Large intestine (tissue), 3 donors: Measurements from ENCODE around the gene SHROOM3. TPM values are rescaled to one million over a fixed set of nuclear protein-coding genes. Genes with fewer than 3 reads are reported as not detected.

Experiments used
- DNase-seq, 2 donors: peaks; one replicate each; pipeline versions ENCODE4 v3.0.0 to v3.0.0-alpha.2; 2013
- H3K27ac ChIP-seq: one replicate; pipeline ENCODE4 v1.5.1; 2013; ENCODE audit warnings: low read length
- H3K27me3 ChIP-seq: 2 replicates; pipeline ENCODE4 v1.6.1; 2013; ENCODE audit warnings: low read length; ENCODE audit not compliant: control insufficient read depth, insufficient read depth
- H3K36me3 ChIP-seq: 2 replicates; pipeline ENCODE4 v1.6.1; 2013; ENCODE audit warnings: low read length; ENCODE audit not compliant: control insufficient read depth, insufficient read depth
- H3K4me1 ChIP-seq: one replicate; pipeline ENCODE4 v1.6.1; 2013; ENCODE audit warnings: low read length; ENCODE audit not compliant: control insufficient read depth, insufficient read depth
- H3K4me3 ChIP-seq: one replicate; pipeline ENCODE4 v1.5.1; 2013; ENCODE audit warnings: low read length
- H3K9me3 ChIP-seq: one replicate; pipeline ENCODE4 v1.6.1; 2013; ENCODE audit warnings: mild to moderate bottlenecking, low read depth, low read length, moderate library complexity; ENCODE audit not compliant: control insufficient read depth
- WGBS: methylation state at CpG from one replicate; pipeline ENCODE4 v1.1.5; 2013; ENCODE audit warnings: low lambda C conversion rate; ENCODE audit not compliant: insufficient coverage; 5-methylcytosine and 5-hydroxymethylcytosine counted together
- polyA plus RNA-seq: library from polyadenylated mRNA; unstranded; fragments of 120-200 nt; gene quantifications from one replicate; pipeline ENCODE4 v1.2.1, GENCODE V29; 2013

SHROOM3 gene
- polyA plus RNA-seq, 1 donor: 27.8 TPM

DNA sequence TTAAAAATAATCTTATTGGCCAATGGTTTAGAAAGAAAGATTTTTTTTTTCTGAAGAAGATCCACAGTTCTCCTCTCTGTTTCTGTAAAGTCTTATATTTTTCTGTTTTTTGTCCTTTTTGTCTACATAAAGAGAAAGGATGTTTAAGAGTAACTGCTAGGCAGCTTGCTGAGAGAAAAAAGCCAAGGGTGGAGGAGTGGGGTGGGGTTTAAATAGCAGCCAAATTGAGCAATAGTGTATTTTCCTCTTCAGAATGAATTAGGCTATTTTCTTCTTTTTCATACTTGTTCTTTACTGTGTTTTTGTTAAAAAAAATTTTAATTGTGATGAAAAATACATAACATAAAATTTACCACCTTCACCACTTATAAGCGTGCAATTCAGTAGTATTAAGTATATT is 238.3 kb downstream of the SHROOM3 start:
- H3K36me3 ChIP-seq: no peaks in the 10 kb centered on the region
- H3K4me1 ChIP-seq: peaks cover 19% of the 10 kb centered on the region
- no peak overlapping the region for H3K4me3 ChIP-seq
- no peaks in the 10 kb centered on the region for H3K9me3 ChIP-seq
- DNase-seq: no peak
- no peaks in the 10 kb centered on the region for H3K27me3 ChIP-seq
- H3K27ac ChIP-seq: no peak overlapping the region
- no CpG with 5 or more reads among the region's 1 CpG for WGBS

DNA sequence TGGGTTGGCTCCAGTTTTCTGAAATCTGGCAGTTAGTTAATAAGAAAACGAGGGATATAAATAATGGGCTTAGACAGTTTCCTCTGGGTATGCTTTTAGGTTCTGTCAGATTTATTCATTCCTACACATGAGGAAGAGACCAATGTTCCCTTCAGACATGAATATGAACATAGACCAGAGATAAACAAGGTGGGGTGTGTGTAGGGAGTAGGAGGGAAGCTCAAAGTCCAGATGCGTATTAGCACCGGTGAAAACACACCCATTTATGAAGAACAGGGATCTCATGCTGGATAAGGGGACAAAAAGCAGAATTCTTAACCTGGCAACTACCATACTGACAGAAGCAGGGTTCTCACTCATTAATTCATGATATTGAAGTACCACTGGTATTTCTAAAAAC is 240.0 kb downstream of the SHROOM3 start:
- Histone ChIP-seq H3K27me3 (no peaks in the 10 kb centered on the region), H3K36me3 (no peaks in the 10 kb centered on the region), H3K27ac (peak overlapping the region; percentile 87), H3K4me3 (no peak overlapping the region), H3K9me3 (no peaks in the 10 kb centered on the region), H3K4me1 (peaks cover 19% of the 10 kb centered on the region)
- WGBS: no CpG with 5 or more reads among the region's 3 CpGs
- peak; percentile 77 to 91 for DNase-seq

- no peak overlapping the region for H3K27ac ChIP-seq
- 100% methylated on average over 3 of the region's 7 CpGs for WGBS
- peaks cover 32% of the 10 kb centered on the region for H3K4me1 ChIP-seq
- H3K9me3 ChIP-seq: no peaks in the 10 kb centered on the region
- no peak overlapping the region for H3K4me3 ChIP-seq
- no peaks in the 10 kb centered on the region for H3K27me3 ChIP-seq
- DNase-seq: no peak
- no peaks in the 10 kb centered on the region for H3K36me3 ChIP-seq
These were observed 242.7 kb downstream of the SHROOM3 start for GRCh38 chr4:76677571-76678326.

DNA sequence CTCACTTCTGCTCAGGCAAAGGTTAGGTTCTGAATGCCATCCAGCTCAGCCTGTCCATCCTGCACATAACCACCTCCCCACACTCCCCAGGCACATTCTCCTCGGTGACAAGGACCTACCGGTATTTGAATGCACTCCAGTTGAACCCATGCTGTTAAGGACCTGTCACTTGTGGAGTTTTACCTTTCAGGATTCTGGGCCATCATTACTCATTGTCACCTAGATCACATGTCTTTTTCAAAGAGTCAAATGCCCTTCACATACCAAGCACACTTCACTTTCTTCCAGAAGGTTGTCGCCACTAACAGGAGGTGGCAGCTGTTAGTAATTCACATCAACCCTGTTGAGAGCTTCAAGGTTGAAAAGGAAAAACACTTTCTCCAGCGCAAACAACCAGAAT is 244.7 kb downstream of the SHROOM3 start:
- Histone ChIP-seq H3K27ac (no peak overlapping the region), H3K27me3 (no peaks in the 10 kb centered on the region), H3K9me3 (no peaks in the 10 kb centered on the region), H3K4me1 (peaks cover 42% of the 10 kb centered on the region), H3K4me3 (no peak overlapping the region), H3K36me3 (no peaks in the 10 kb centered on the region)
- no peak for DNase-seq
- no CpG with 5 or more reads among the region's 4 CpGs for WGBS

- Histone ChIP-seq H3K4me1 (peaks cover 32% of the 10 kb centered on the region), H3K36me3 (no peaks in the 10 kb centered on the region), H3K27me3 (no peaks in the 10 kb centered on the region), H3K9me3 (no peaks in the 10 kb centered on the region), H3K27ac (no peak overlapping the region), H3K4me3 (no peak overlapping the region)
- no peak for DNase-seq
These were observed 245.9 kb downstream of the SHROOM3 start for GRCh38 chr4:76680952-76681351.

DNA sequence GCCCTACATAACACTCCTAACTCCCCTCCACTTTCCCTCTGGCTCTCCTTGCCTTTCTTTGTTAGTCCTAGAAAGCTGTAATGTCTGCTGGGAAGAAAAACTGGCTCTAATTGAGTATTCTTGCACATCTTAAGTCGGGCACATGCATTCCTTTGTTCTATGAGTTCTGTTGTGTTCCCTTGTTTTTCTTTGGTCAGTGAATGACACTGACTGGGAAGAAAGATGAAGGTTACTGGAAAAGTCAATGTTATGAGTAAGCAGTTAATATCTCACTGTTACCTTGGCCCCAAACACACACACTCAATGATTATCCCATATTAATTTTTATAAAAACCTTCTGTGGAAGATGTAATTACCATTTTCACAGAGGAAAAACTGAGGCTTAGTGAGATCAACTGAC is 247.0 kb downstream of the SHROOM3 start:
- no peaks in the 10 kb centered on the region for H3K9me3 ChIP-seq
- no peak overlapping the region for H3K4me3 ChIP-seq
- WGBS: no CpG with 5 or more reads among the region's 1 CpG
- H3K36me3 ChIP-seq: no peaks in the 10 kb centered on the region
- no peak for DNase-seq
- H3K4me1 ChIP-seq: peaks cover 30% of the 10 kb centered on the region
- peak overlapping the region; percentile 89 for H3K27ac ChIP-seq
- H3K27me3 ChIP-seq: no peaks in the 10 kb centered on the region

DNA sequence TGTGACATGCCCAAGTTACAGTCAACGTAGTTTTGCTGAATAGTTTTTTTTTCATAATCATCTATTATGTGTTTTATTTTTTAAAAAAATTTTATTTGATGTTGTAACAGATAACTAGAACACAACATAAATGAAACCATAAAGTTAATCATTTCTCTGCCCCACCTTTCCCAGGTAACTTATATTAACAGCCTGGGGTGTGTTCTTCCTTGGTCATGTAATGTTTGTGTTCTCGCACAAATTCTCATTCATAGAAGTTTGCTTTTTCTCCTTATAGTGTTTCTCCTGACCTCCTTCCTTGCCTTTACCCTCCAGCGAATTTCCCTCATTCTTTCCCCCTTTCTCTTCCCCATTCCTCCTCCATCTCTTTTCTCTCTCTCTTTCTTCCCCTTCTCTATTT is 248.1 kb downstream of the SHROOM3 start:
- peak in 1 of 2 donors; percentile 80 for DNase-seq
- H3K9me3 ChIP-seq: no peaks in the 10 kb centered on the region
- peaks cover 42% of the 10 kb centered on the region for H3K4me1 ChIP-seq
- H3K27ac ChIP-seq: peak overlapping the region; percentile 89
- no peaks in the 10 kb centered on the region for H3K36me3 ChIP-seq
- no peaks in the 10 kb centered on the region for H3K27me3 ChIP-seq
- no peak overlapping the region for H3K4me3 ChIP-seq
- WGBS: 22% methylated on average over 3 of the region's 3 CpGs

DNA sequence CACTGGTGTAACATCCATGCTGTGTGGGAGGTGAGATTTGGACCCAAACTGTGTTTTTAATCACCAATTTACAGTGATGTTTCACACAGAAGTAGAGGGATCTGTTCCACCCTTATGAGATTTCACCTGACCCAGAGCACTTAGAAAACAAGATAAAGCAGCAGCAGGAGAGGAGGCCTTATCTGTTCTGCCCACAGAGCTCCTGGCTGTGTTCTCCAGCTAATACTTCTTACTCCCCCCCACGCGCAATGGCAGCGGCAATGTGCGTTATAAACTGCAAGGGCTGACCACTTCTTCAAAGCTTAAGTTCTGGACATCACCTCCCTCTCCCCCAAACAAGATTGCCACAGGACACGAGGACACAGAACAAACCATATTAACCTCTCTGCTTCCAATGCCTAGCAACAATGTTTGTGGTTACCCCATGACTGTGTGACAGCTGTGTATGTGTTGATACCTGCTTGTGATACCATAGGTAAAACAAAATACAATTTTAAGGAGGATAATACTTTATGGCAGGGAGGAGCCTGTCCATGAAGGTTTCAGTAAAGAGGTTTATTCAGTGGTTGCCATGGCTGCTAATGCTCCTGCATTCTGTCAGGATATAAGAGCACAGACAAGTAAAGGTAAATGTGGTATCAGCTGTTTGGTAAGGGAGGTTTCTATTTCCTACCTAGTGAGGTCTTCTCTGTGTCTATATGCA is 252.9 kb downstream of the SHROOM3 start:
- H3K4me1 ChIP-seq: peaks cover 53% of the 10 kb centered on the region
- H3K9me3 ChIP-seq: no peaks in the 10 kb centered on the region
- H3K27ac ChIP-seq: peak overlapping the region; percentile 90
- peak; percentile 61 to 84 for DNase-seq
- H3K27me3 ChIP-seq: no peaks in the 10 kb centered on the region
- no CpG with 5 or more reads among the region's 5 CpGs for WGBS
- no peaks in the 10 kb centered on the region for H3K36me3 ChIP-seq
- peak overlapping the region; percentile 57 for H3K4me3 ChIP-seq

DNA sequence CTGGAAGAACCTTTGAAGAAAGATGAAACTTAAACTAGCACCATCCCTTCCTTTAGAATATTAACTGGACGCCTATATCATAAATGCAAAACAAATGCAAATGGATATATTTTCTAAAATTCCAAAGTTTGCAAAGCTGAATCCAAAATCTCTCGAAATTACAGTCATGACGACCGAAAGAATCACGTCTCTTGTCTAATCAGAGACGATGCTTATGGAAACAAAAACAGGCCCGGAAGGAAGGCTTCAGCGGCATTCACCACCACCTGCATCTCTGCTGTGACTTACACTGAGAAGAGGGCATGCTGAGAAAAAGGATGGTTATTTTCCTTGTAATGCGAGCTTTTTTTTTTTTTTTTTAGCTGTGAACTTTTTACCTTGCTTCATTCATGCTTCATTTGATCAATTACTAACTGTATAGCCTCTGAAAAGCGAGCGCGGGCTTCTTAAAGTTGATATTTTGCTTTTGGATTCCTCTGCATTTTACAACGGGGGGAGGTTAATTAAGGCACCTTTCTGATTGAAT is 253.7 kb downstream of the SHROOM3 start:
- 10% methylated on average over 3 of the region's 13 CpGs for WGBS
- Histone ChIP-seq H3K9me3 (no peaks in the 10 kb centered on the region), H3K4me1 (peaks cover 49% of the 10 kb centered on the region), H3K4me3 (peak overlapping the region; percentile 57), H3K36me3 (no peaks in the 10 kb centered on the region), H3K27ac (peak overlapping the region; percentile 90), H3K27me3 (no peaks in the 10 kb centered on the region)
- DNase-seq: peak in 1 of 2 donors; percentile 56

DNA sequence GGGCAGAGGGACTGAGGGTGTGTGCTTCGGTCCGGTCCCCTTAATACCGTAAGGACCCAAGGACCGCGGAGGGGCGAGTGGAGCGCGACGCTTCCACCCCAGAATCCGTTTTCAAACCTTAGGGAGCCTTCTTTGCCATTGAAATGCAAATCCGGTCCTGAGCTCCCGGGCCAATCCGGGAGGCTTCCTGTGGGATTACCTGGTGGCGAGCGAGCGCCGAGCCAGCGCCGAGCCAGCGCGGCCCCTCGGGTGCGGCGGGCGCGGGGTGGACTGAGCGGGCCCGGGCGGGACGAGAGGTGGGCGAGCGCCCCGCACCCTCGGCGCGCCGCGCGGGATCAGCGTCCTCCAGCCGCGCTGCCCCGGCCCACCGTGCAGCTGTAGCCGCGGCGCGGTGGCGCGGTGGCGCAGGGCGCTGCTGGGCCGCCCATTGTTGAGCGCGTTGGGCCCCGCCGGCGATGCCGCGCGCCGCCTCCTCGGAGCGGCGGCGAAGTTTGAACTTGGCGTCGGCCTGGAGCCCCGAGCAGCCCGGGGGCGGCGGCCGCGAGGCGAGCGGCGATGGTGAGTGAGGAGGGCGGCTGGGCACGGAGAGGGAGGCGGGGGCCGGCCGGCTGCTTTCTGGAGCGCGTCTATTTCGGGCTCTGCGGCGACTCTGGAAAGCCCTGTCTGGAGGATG is 254.3 kb downstream of the SHROOM3 start:
- Histone ChIP-seq H3K27me3 (no peaks in the 10 kb centered on the region), H3K36me3 (no peaks in the 10 kb centered on the region), H3K9me3 (no peaks in the 10 kb centered on the region), H3K4me1 (peaks cover 43% of the 10 kb centered on the region), H3K27ac (peak overlapping the region; percentile 90), H3K4me3 (peak overlapping the region; percentile 71)
- no CpG with 5 or more reads among the region's 87 CpGs for WGBS
- peak in 1 of 2 donors; percentile 73 for DNase-seq
